ENCODE data around the gene CTDP1.

The CTDP1 gene

GRCh38 chr18:79760881-79761280 is 81.3 kb downstream of the CTDP1 start:
- Mint-ChIP-seq H3K4me1 (ENCODE audit: low read depth) (no peaks in the 10 kb centered on the region), H3K9me3 (peaks cover 10% of the 10 kb centered on the region), H3K27ac (no peak overlapping the region), H3K36me3 (ENCODE audit: low read depth) (peaks cover 8% of the 10 kb centered on the region), H3K4me3 (no peak overlapping the region), H3K27me3 (ENCODE audit: low read depth) (no peaks in the 10 kb centered on the region)
- no peak for DNase-seq (ENCODE audit: low spot score)

- Mint-ChIP-seq H3K36me3 (ENCODE audit: low read depth) (peaks cover 2% of the 10 kb centered on the region), H3K4me1 (ENCODE audit: low read depth) (no peaks in the 10 kb centered on the region), H3K27me3 (ENCODE audit: low read depth) (peaks cover 2% of the 10 kb centered on the region), H3K4me3 (no peak overlapping the region), H3K27ac (no peak overlapping the region), H3K9me3 (peaks cover 19% of the 10 kb centered on the region)
- no peak for DNase-seq (ENCODE audit: low spot score)
Observed at GRCh38 chr18:79763407-79763806, 83.8 kb downstream of the CTDP1 start.

- H3K9me3 Mint-ChIP-seq, result peaks cover 19% of the 10 kb centered on the region
- H3K4me1 Mint-ChIP-seq (ENCODE audit: low read depth), result no peaks in the 10 kb centered on the region
- peaks cover 2% of the 10 kb centered on the region for H3K27me3 Mint-ChIP-seq (ENCODE audit: low read depth)
- no peak overlapping the region for H3K27ac Mint-ChIP-seq
- peaks cover 2% of the 10 kb centered on the region for H3K36me3 Mint-ChIP-seq (ENCODE audit: low read depth)
- DNase-seq (ENCODE audit: low spot score), result no peak
- H3K4me3 Mint-ChIP-seq, result no peak overlapping the region
Observed at GRCh38 chr18:79764131-79764530, 84.5 kb downstream of the CTDP1 start.

- Mint-ChIP-seq H3K27me3 (ENCODE audit: low read depth) (peaks cover 2% of the 10 kb centered on the region), H3K27ac (no peak overlapping the region), H3K4me1 (ENCODE audit: low read depth) (no peaks in the 10 kb centered on the region), H3K9me3 (peaks cover 12% of the 10 kb centered on the region), H3K4me3 (no peak overlapping the region), H3K36me3 (ENCODE audit: low read depth) (no peaks in the 10 kb centered on the region)
- DNase-seq (ENCODE audit: low spot score), result no peak
Observed at GRCh38 chr18:79765491-79766245, 86.1 kb downstream of the CTDP1 start.

- peaks cover 2% of the 10 kb centered on the region for H3K27me3 Mint-ChIP-seq (ENCODE audit: low read depth)
Observed at GRCh38 chr18:79766308-79766707, 86.7 kb downstream of the CTDP1 start.

DNA sequence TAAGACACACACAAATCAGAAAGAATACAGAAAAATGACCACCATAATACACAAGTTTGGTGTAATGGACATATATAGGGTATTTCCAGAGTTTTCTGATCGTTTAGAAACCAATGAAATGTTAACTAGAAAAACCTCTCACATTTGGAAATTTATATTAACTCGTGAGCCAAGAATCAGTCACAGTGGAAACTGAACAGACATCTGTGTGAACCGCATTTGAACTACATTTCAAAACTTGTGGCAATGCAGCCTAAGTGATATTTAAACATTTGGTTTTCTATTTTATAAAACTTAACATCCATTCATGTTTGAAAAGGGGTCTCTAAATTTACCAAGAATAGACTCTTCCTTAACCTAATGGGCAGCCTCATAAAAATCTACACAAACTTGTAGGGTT is 89.1 kb downstream of the CTDP1 start:
- DNase-seq (ENCODE audit: low spot score), result no peak
- H3K9me3 Mint-ChIP-seq, result peaks cover 12% of the 10 kb centered on the region
- H3K27ac Mint-ChIP-seq, result no peak overlapping the region
- no peaks in the 10 kb centered on the region for H3K36me3 Mint-ChIP-seq (ENCODE audit: low read depth)
- no peaks in the 10 kb centered on the region for H3K4me1 Mint-ChIP-seq (ENCODE audit: low read depth)
- H3K4me3 Mint-ChIP-seq, result no peak overlapping the region
- peaks cover 2% of the 10 kb centered on the region for H3K27me3 Mint-ChIP-seq (ENCODE audit: low read depth)

More at GRCh38 chr18:79766308-79766707, 86.7 kb downstream of the CTDP1 start:
- Mint-ChIP-seq H3K27ac (no peak overlapping the region), H3K4me3 (no peak overlapping the region), H3K4me1 (ENCODE audit: low read depth) (no peaks in the 10 kb centered on the region), H3K9me3 (peaks cover 12% of the 10 kb centered on the region), H3K36me3 (ENCODE audit: low read depth) (no peaks in the 10 kb centered on the region)
- no peak for DNase-seq (ENCODE audit: low spot score)

DNA sequence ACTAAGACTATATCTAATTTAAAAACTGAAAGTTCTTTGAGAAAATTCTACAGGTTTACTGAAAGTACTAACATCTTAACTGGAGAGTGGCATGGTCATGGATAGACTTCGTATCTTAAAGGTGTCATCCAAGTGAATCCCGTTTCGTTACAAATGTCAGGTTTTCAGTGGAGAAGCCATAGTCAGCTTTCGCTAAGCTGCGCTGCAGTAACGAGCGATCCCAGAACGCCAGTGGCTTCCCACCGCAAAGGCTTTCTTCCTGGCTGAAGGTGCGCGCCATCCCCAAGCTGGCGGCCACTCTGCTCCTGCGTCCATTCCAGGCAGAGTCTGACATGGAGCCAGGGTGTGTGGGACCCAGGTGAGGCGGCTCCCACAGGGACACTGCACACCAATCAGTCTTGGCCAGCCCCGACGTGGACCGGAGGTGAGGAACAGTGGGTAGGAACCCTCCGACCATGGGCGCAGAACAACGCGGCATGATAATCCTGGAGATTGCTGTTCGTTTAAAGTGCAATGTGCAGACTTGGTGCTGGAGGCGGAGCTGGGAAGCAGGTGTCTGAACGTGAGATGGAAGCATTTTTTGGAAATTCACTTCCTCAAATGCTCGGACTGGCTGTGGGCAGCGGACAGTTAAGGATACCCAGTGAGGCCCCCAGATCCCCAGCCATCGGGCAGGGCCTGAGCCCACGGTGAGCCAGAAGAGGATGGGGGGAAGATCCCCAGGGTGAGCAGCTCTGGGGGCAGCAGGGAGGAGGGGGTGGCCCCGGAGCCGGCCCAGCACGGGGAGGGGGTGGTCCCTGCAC is 90.3 kb downstream of the CTDP1 start:
- peaks cover 2% of the 10 kb centered on the region for H3K27me3 Mint-ChIP-seq (ENCODE audit: low read depth)
- no peaks in the 10 kb centered on the region for H3K4me1 Mint-ChIP-seq (ENCODE audit: low read depth)
- H3K27ac Mint-ChIP-seq, result no peak overlapping the region
- no peak overlapping the region for H3K4me3 Mint-ChIP-seq
- DNase-seq (ENCODE audit: low spot score), result no peak
- no peaks in the 10 kb centered on the region for H3K36me3 Mint-ChIP-seq (ENCODE audit: low read depth)
- peaks cover 12% of the 10 kb centered on the region for H3K9me3 Mint-ChIP-seq

GRCh38 chr18:79770501-79770815 is 90.9 kb downstream of the CTDP1 start:
- Mint-ChIP-seq H3K27me3 (ENCODE audit: low read depth) (peaks cover 2% of the 10 kb centered on the region), H3K4me3 (no peak overlapping the region), H3K4me1 (ENCODE audit: low read depth) (no peaks in the 10 kb centered on the region), H3K36me3 (ENCODE audit: low read depth) (no peaks in the 10 kb centered on the region), H3K27ac (no peak overlapping the region), H3K9me3 (peaks cover 12% of the 10 kb centered on the region)
- no peak for DNase-seq (ENCODE audit: low spot score)

DNA sequence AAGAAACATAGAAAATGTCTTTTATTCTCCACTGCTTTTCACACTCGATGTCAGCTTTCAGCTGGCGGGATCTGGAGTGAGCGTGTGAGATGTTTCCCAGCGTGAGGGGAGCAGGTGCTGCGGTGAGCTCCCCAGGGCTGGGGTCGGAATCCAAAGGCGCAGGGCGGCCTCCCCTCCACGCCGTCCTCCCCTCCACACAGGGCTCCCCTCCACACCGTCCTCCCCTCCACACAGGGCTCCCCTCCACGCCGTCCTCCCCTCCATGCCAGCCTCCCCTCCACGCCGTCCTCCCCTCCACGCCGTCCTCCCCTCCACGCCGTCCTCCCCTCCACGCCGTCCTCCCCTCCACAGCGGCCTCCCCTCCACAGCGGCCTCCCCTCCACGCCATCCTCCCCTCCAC is 91.2 kb downstream of the CTDP1 start:
- Mint-ChIP-seq H3K27me3 (ENCODE audit: low read depth) (peaks cover 2% of the 10 kb centered on the region), H3K4me3 (no peak overlapping the region), H3K36me3 (ENCODE audit: low read depth) (no peaks in the 10 kb centered on the region), H3K9me3 (peaks cover 12% of the 10 kb centered on the region), H3K4me1 (ENCODE audit: low read depth) (no peaks in the 10 kb centered on the region), H3K27ac (no peak overlapping the region)
- DNase-seq (ENCODE audit: low spot score), result no peak

GRCh38 chr18:79771446-79772107 is 92.0 kb downstream of the CTDP1 start:
- H3K4me3 Mint-ChIP-seq, result no peak overlapping the region
- peaks cover 12% of the 10 kb centered on the region for H3K9me3 Mint-ChIP-seq
- H3K4me1 Mint-ChIP-seq (ENCODE audit: low read depth), result no peaks in the 10 kb centered on the region
- peaks cover 2% of the 10 kb centered on the region for H3K27me3 Mint-ChIP-seq (ENCODE audit: low read depth)
- DNase-seq (ENCODE audit: low spot score), result no peak
- no peak overlapping the region for H3K27ac Mint-ChIP-seq
- no peaks in the 10 kb centered on the region for H3K36me3 Mint-ChIP-seq (ENCODE audit: low read depth)

- Mint-ChIP-seq H3K9me3 (peaks cover 11% of the 10 kb centered on the region), H3K4me3 (no peak overlapping the region), H3K36me3 (ENCODE audit: low read depth) (no peaks in the 10 kb centered on the region), H3K27me3 (ENCODE audit: low read depth) (peaks cover 2% of the 10 kb centered on the region), H3K27ac (no peak overlapping the region), H3K4me1 (ENCODE audit: low read depth) (no peaks in the 10 kb centered on the region)
- no peak for DNase-seq (ENCODE audit: low spot score)
Observed at GRCh38 chr18:79772108-79772864, 92.7 kb downstream of the CTDP1 start.

GRCh38 chr18:79772865-79773696 is 93.5 kb downstream of the CTDP1 start:
- no peak for DNase-seq (ENCODE audit: low spot score)
- H3K27ac Mint-ChIP-seq, result no peak overlapping the region
- H3K36me3 Mint-ChIP-seq (ENCODE audit: low read depth), result no peaks in the 10 kb centered on the region
- H3K27me3 Mint-ChIP-seq (ENCODE audit: low read depth), result no peaks in the 10 kb centered on the region
- peaks cover 4% of the 10 kb centered on the region for H3K9me3 Mint-ChIP-seq
- H3K4me1 Mint-ChIP-seq (ENCODE audit: low read depth), result no peaks in the 10 kb centered on the region
- H3K4me3 Mint-ChIP-seq, result no peak overlapping the region

DNA sequence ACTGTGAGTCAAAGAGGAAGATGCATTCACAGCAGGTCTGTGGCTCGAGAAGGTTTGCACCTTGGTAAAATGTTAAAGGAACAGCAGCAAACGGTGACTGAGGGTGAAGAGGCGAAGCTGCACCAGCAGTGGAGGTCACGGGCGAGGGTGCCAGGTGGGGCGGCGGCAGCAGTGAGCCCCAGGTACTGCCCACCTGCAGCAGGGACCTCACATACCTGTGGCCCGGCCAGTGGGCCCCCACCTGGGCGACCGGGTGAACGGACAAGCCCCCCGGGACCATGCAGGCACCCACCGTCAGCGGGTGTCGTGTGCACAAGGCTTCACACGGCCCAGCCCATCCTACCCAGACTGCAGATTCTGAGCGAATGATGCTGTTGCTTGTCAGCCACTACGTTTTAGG is 94.5 kb downstream of the CTDP1 start:
- no peak for DNase-seq (ENCODE audit: low spot score)
- H3K36me3 Mint-ChIP-seq (ENCODE audit: low read depth), result no peaks in the 10 kb centered on the region
- H3K9me3 Mint-ChIP-seq, result no peaks in the 10 kb centered on the region
- no peaks in the 10 kb centered on the region for H3K4me1 Mint-ChIP-seq (ENCODE audit: low read depth)
- H3K27me3 Mint-ChIP-seq (ENCODE audit: low read depth), result no peaks in the 10 kb centered on the region
- H3K4me3 Mint-ChIP-seq, result no peak overlapping the region
- H3K27ac Mint-ChIP-seq, result no peak overlapping the region

Measured in T-helper 2 cell treated with Interferon-gamma antibody and Interleukin-4, amounts not matched to agents 5 μg/mL and 100 μg/mL, for 36 hours (primary cell).